Amniotic stem cell (primary cell): ENCODE results near the gene RPP30.
"Not testable (repeated sequence)": the region's sequence is repeated elsewhere in the genome, so short reads cannot be mapped to it uniquely, and the experiment has no call there.

Source experiments
- DNase-seq: peaks from one replicate; lab custom pipeline; 2025; lab: John Stamatoyannopoulos, UW

RPP30 gene

GRCh38 chr10:90917238-90917967, 45.6 kb downstream of the RPP30 start:
- no peak for DNase-seq

GRCh38 chr10:90917968-90918318, 46.2 kb downstream of the RPP30 start:
- DNase-seq = no peak

GRCh38 chr10:90919683-90920574, 48.2 kb downstream of the RPP30 start:
- no peak for DNase-seq

GRCh38 chr10:90920986-90921666, 49.4 kb downstream of the RPP30 start, which contains the start of gene ANKRD1:
Gene ANKRD1 (minus strand): TSS chr10:90921087. CDS start chr10:90921027, 60 bp downstream.
- DNase-seq = peak; percentile 73

GRCh38 chr10:90921906-90922305, 50.1 kb downstream of the RPP30 start:
- no peak for DNase-seq

GRCh38 chr10:90923111-90923731, 51.4 kb downstream of the RPP30 start:
- no peak for DNase-seq

- DNase-seq = no peak
Measured at GRCh38 chr10:90924552-90924951, 52.8 kb downstream of the RPP30 start.

GRCh38 chr10:90925079-90926029, 53.6 kb downstream of the RPP30 start:
- DNase-seq = no peak

GRCh38 chr10:90927293-90927692, 55.5 kb downstream of the RPP30 start:
- no peak for DNase-seq

- DNase-seq = no peak
Measured at GRCh38 chr10:90929179-90929578, 57.4 kb downstream of the RPP30 start.

- peak; percentile 77 for DNase-seq
Measured at GRCh38 chr10:90930070-90930837, 58.5 kb downstream of the RPP30 start.

GRCh38 chr10:90930971-90931871, 59.4 kb downstream of the RPP30 start:
- DNase-seq = peak; percentile 87

- no peak for DNase-seq
Measured at GRCh38 chr10:90935581-90936275, 64.0 kb downstream of the RPP30 start.

- DNase-seq = no peak
Measured at GRCh38 chr10:90936276-90936659, 64.5 kb downstream of the RPP30 start.

GRCh38 chr10:90937645-90938258, 66.0 kb downstream of the RPP30 start:
- DNase-seq = no peak

GRCh38 chr10:90939116-90939515, 67.3 kb downstream of the RPP30 start:
- DNase-seq = no peak

GRCh38 chr10:90939648-90940047, 67.9 kb downstream of the RPP30 start:
- DNase-seq = no peak

GRCh38 chr10:90942980-90943379, 71.2 kb downstream of the RPP30 start:
- DNase-seq = not testable (repeated sequence)
